Measurements from ENCODE around the gene DEPDC1.

GRCh38 chr1:68448365-68448764, 48.5 kb downstream of the DEPDC1 start:
- TF ChIP-seq, protein P1, sequence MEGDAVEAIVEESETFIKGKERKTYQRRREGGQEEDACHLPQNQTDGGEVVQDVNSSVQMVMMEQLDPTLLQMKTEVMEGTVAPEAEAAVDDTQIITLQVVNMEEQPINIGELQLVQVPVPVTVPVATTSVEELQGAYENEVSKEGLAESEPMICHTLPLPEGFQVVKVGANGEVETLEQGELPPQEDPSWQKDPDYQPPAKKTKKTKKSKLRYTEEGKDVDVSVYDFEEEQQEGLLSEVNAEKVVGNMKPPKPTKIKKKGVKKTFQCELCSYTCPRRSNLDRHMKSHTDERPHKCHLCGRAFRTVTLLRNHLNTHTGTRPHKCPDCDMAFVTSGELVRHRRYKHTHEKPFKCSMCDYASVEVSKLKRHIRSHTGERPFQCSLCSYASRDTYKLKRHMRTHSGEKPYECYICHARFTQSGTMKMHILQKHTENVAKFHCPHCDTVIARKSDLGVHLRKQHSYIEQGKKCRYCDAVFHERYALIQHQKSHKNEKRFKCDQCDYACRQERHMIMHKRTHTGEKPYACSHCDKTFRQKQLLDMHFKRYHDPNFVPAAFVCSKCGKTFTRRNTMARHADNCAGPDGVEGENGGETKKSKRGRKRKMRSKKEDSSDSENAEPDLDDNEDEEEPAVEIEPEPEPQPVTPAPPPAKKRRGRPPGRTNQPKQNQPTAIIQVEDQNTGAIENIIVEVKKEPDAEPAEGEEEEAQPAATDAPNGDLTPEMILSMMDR (conservative IDR thresholded peaks at IDR 0.05), result no peak
- TF ChIP-seq EZH2 (IDR thresholded peaks at IDR 0.05; ENCODE audit: low read depth), result no peak
